GM19351 (cell line): ENCODE data around the gene STAG3.
"Not testable (repeated sequence)": the region's sequence is repeated elsewhere in the genome, so short reads cannot be mapped to it uniquely, and the experiment has no call there.

Source experiments
- ATAC-seq: cut with Tn5 transposase; IDR thresholded peaks from one replicate; pipeline ENCODE4 v1.9.1; 2021; ENCODE audit warnings: mild to moderate bottlenecking, moderate library complexity; ENCODE audit not compliant: unreplicated experiment

Gene STAG3

GRCh38 chr7:100244988-100245605 is 67.4 kb downstream of the STAG3 start:
- not testable (repeated sequence) for ATAC-seq

GRCh38 chr7:100246121-100246864 is 68.6 kb downstream of the STAG3 start:
- ATAC-seq, result not testable (repeated sequence)

- ATAC-seq, result not testable (repeated sequence)
Observed at GRCh38 chr7:100246865-100247137, 69.1 kb downstream of the STAG3 start.

- no peak for ATAC-seq
Observed at GRCh38 chr7:100247152-100247757, 69.5 kb downstream of the STAG3 start.

- no peak for ATAC-seq
Observed at GRCh38 chr7:100248483-100248882, 70.8 kb downstream of the STAG3 start.

- ATAC-seq, result no peak
Observed at GRCh38 chr7:100257017-100257416, 79.3 kb downstream of the STAG3 start.

- not testable (repeated sequence) for ATAC-seq
Observed at GRCh38 chr7:100259984-100260383, 82.3 kb downstream of the STAG3 start.

- not testable (repeated sequence) for ATAC-seq
Observed at GRCh38 chr7:100262896-100263295, 85.2 kb downstream of the STAG3 start.
